GM23338 (cell line): ENCODE measurements around the gene HIVEP1. TPM values are rescaled to one million over a fixed set of nuclear protein-coding genes. Genes with fewer than 3 reads are reported as not detected.

ENCODE experiments used
- ATAC-seq: fragments of 200-7000 bp; cut with Tn5 transposase; 3 replicates; pipeline ENCODE4 v1.9.1; 2020
- DNase-seq: peaks from one replicate; pipeline ENCODE4 v3.0.0-alpha.2; 2015; ENCODE audit warnings: low spot score
- H2AFZ ChIP-seq: fragments of 200-600 bp; sonication (generic); 2 replicates; pipeline ENCODE4 v1.8.0; 2016; ENCODE audit warnings: antibody characterized with exemption, mild to moderate bottlenecking, moderate library complexity
- H3F3A ChIP-seq: fragments of 200-600 bp; sonication (generic); replicated peaks from 2 replicates; pipeline ENCODE4 v1.8.0; 2017; ENCODE audit warnings: antibody characterized with exemption, mixed run types, low read depth
- H3K27ac ChIP-seq: fragments of 200-600 bp; sonication (generic); 2 replicates; pipeline ENCODE4 v1.6.1; 2016; ENCODE audit warnings: low read depth
- H3K27me3 ChIP-seq: fragments of 200-600 bp; sonication (generic); 2 replicates; pipeline ENCODE4 v1.8.0; 2016; ENCODE audit warnings: mild to moderate bottlenecking, mixed run types, moderate library complexity; ENCODE audit not compliant: insufficient read depth
- H3K36me3 ChIP-seq: fragments of 200-600 bp; sonication (generic); 2 replicates; pipeline ENCODE4 v1.8.0; 2016; ENCODE audit warnings: mild to moderate bottlenecking; ENCODE audit not compliant: insufficient read depth
- H3K4me1 ChIP-seq: fragments of 200-600 bp; sonication (generic); 2 replicates; pipeline ENCODE4 v1.8.0; 2016; ENCODE audit warnings: mild to moderate bottlenecking, moderate library complexity; ENCODE audit not compliant: insufficient read depth
- H3K4me2 ChIP-seq: fragments of 200-600 bp; sonication (generic); 2 replicates; pipeline ENCODE4 v1.7.1; 2017; ENCODE audit warnings: mixed run types
- H3K4me3 ChIP-seq: fragments of 200-600 bp; sonication (generic); 2 replicates; pipeline ENCODE4 v1.6.1; 2016; ENCODE audit warnings: mixed run types
- H3K79me2 ChIP-seq: fragments of 200-600 bp; sonication (generic); replicated peaks from 2 replicates; pipeline ENCODE4 v1.8.0; 2017; ENCODE audit warnings: mild to moderate bottlenecking; ENCODE audit not compliant: insufficient read depth
- H3K9me2 ChIP-seq: fragments of 200-600 bp; sonication (generic); 2 replicates; pipeline ENCODE4 v1.8.0; 2017; ENCODE audit not compliant: insufficient read depth
- H4K20me1 ChIP-seq: fragments of 200-600 bp; sonication (generic); replicated peaks from 2 replicates; pipeline ENCODE4 v1.8.0; 2017; ENCODE audit warnings: mild to moderate bottlenecking; ENCODE audit not compliant: insufficient read depth
- H3K27ac Mint-ChIP-seq: 2 replicates; pipeline ENCODE4 v1.8.0; 2020; ENCODE audit warnings: inconsistent platforms, mild to moderate bottlenecking, moderate library complexity, mixed read lengths
- H3K27me3 Mint-ChIP-seq: 3 replicates; pipeline ENCODE4 v1.8.0; 2022; ENCODE audit warnings: low read depth, mild to moderate bottlenecking, moderate library complexity, mixed read lengths, inconsistent platforms; ENCODE audit not compliant: insufficient read depth, poor library complexity
- H3K36me3 Mint-ChIP-seq: 3 replicates; pipeline ENCODE4 v1.8.0; 2021; ENCODE audit warnings: low read depth, mild to moderate bottlenecking, inconsistent platforms, moderate library complexity, mixed read lengths
- H3K4me1 Mint-ChIP-seq: 3 replicates; pipeline ENCODE4 v1.8.0; 2020; ENCODE audit warnings: mild to moderate bottlenecking, inconsistent platforms, mixed read lengths
- H3K4me3 Mint-ChIP-seq: 3 replicates; pipeline ENCODE4 v1.8.0; 2021; ENCODE audit warnings: moderate library complexity, mild to moderate bottlenecking, inconsistent platforms, mixed read lengths
- H3K9me3 Mint-ChIP-seq: 3 replicates; pipeline ENCODE4 v1.8.0; 2020; ENCODE audit warnings: moderate library complexity, mild to moderate bottlenecking, inconsistent platforms, mixed read lengths
- CREB1 ChIP-seq: fragments of 250-450 bp; sonication (Bioruptor Pico); IDR thresholded peaks from 2 replicates; pipeline ENCODE4 v1.5.0; 2020; ENCODE audit warnings: low read depth, mild to moderate bottlenecking, moderate library complexity
- CTCF ChIP-seq, 2 experiments: fragments of 200-600 bp in 1 of 2; sonication (generic) in 1 of 2; conservative IDR thresholded peaks; 2 replicates each; pipeline versions ENCODE4 v1.5.1 to v1.6.1; 2016 to 2017; ENCODE audit warnings: antibody characterized with exemption in 2 of 2, low read depth in 2 of 2, mild to moderate bottlenecking in 2 of 2, moderate library complexity in 1 of 2
- ETS1 ChIP-seq: IDR thresholded peaks from 2 replicates; pipeline ENCODE4 v1.6.1; 2016; ENCODE audit warnings: antibody characterized with exemption
- EZH2phosphoT487 ChIP-seq: fragments of 200-600 bp; sonication (generic); IDR thresholded peaks from one replicate; pipeline ENCODE4 v1.8.1; 2018; ENCODE audit warnings: antibody characterized with exemption; ENCODE audit not compliant: unreplicated experiment
- JUNB ChIP-seq: IDR thresholded peaks from one replicate; pipeline ENCODE4 v1.6.1; 2016; ENCODE audit warnings: antibody characterized with exemption; ENCODE audit not compliant: unreplicated experiment
- NANOG ChIP-seq: IDR thresholded peaks from 2 replicates; pipeline ENCODE4 v1.6.1; 2016; ENCODE audit warnings: antibody characterized with exemption, borderline replicate concordance
- POLR2AphosphoS5 ChIP-seq: IDR thresholded peaks from 2 replicates; pipeline ENCODE4 v1.6.1; 2016; ENCODE audit warnings: antibody characterized with exemption, low read depth
- STAT1 ChIP-seq: IDR thresholded peaks from one replicate; pipeline ENCODE4 v1.6.1; 2016; ENCODE audit warnings: antibody characterized with exemption; ENCODE audit not compliant: unreplicated experiment
- ZNF462 ChIP-seq: fragments of 250-450 bp; sonication (Bioruptor Pico); IDR thresholded peaks from 2 replicates; pipeline ENCODE4 v1.5.0; 2020; ENCODE audit warnings: mild to moderate bottlenecking, moderate library complexity
- polyA plus RNA-seq: library from polyadenylated mRNA; unstranded; fragments of >200 nt; fragmentation: Nextera tagmentation; extraction: Ambion mirVana; gene quantifications from 2 replicates; pipeline ENCODE4 v1.2.1, GENCODE V29; 2016
- total RNA-seq: library from RNA; depleted of rRNA; stranded (reverse); fragments of >200 nt; shearing (Covaris generic); gene quantifications from 2 replicates; pipeline ENCODE4 v1.2.3, GENCODE V29; 2014

The HIVEP1 gene
- total and polyA plus RNA-seq, 2 experiments from 2014 or later, result 10.1 to 21.7 TPM

- H3F3A ChIP-seq, result no peaks in the 10 kb centered on the region
- no peaks in the 10 kb centered on the region for H3K27me3 Mint-ChIP-seq
- H3K36me3 Mint-ChIP-seq, result peaks cover 21% of the 10 kb centered on the region
- no peak overlapping the region for H3K4me2 ChIP-seq
- H4K20me1 ChIP-seq, result no peaks in the 10 kb centered on the region; the same call in none of the 2 replicates
- H3K4me3 Mint-ChIP-seq, result no peak overlapping the region
- peaks cover 40% of the 10 kb centered on the region for H3K4me1 Mint-ChIP-seq
- no peak overlapping the region for H3K4me3 ChIP-seq
- ATAC-seq (no peak), DNase-seq (no peak)
- H3K79me2 ChIP-seq, result peaks cover 9% of the 10 kb centered on the region; the same call in 1 of the 2 replicates
- peaks cover 9% of the 10 kb centered on the region; the same call in 1 of the 2 replicates for H3K9me2 ChIP-seq
- H3K4me1 ChIP-seq, result peaks cover 15% of the 10 kb centered on the region
- TF ChIP-seq ETS1, result no peak
- TF ChIP-seq EZH2phosphoT487, result no peak
- TF ChIP-seq POLR2AphosphoS5, result no peak
- no peak for TF ChIP-seq JUNB
- TF ChIP-seq ZNF462 (CRISPR knock-in tag), result no peak
- no peak for TF ChIP-seq STAT1
- TF ChIP-seq CREB1, result no peak
- no peak for TF ChIP-seq CTCF (conservative IDR thresholded peaks at IDR 0.05; ENCODE audit: low read depth in 2 of 2)
- TF ChIP-seq NANOG, result no peak
- no peak overlapping the region for H2AFZ ChIP-seq
- no peak overlapping the region for H3K27ac ChIP-seq
- H3K9me3 Mint-ChIP-seq, result peaks cover 2% of the 10 kb centered on the region; the same call in 1 of the 3 replicates
- H3K27ac Mint-ChIP-seq, result no peak overlapping the region
- no peaks in the 10 kb centered on the region for H3K27me3 ChIP-seq
- H3K36me3 ChIP-seq, result no peaks in the 10 kb centered on the region
Measured at GRCh38 chr6:12115001-12115400, 102.9 kb downstream of the HIVEP1 start.
